NT2/D1 (cell line): ENCODE data around the gene ADAMTS18.
"Not testable (repeated sequence)": the region's sequence is repeated elsewhere in the genome, so short reads cannot be mapped to it uniquely, and the experiment has no call there.

Source experiments
- DNase-seq: peaks from one replicate; pipeline ENCODE4 v3.0.0-alpha.2; 2011; ENCODE audit warnings: low read depth, low spot score
- H3K27me3 ChIP-seq: 2 replicates; pipeline ENCODE4 v1.6.0; 2011; ENCODE audit warnings: mild to moderate bottlenecking; ENCODE audit not compliant: insufficient read length, insufficient read depth
- H3K36me3 ChIP-seq: 2 replicates; pipeline ENCODE4 v1.6.1; 2011; ENCODE audit warnings: mild to moderate bottlenecking, low read length, mixed read lengths; ENCODE audit not compliant: insufficient read depth, insufficient read length
- H3K4me1 ChIP-seq: 2 replicates; pipeline ENCODE4 v1.5.1; 2011; ENCODE audit not compliant: insufficient read depth, insufficient read length
- H3K4me3 ChIP-seq: 2 replicates; pipeline ENCODE4 v1.5.1; 2011; ENCODE audit warnings: low read depth; ENCODE audit not compliant: insufficient read length
- H3K9ac ChIP-seq: 2 replicates; pipeline ENCODE4 v1.6.0; 2011; ENCODE audit warnings: low read depth; ENCODE audit not compliant: insufficient read length
- H3K9me3 ChIP-seq: 2 replicates; pipeline ENCODE4 v1.5.1; 2011; ENCODE audit warnings: mild to moderate bottlenecking, low read length; ENCODE audit not compliant: insufficient read depth
- SUZ12 ChIP-seq: IDR thresholded peaks from 2 replicates; pipeline ENCODE4 v1.6.1; 2011; ENCODE audit not compliant: insufficient read length, insufficient read depth; ENCODE audit errors: extremely low read depth
- YY1 ChIP-seq: IDR thresholded peaks from 2 replicates; pipeline ENCODE4 v1.6.1; 2011; ENCODE audit not compliant: insufficient read length, insufficient read depth
- ZNF274 ChIP-seq: IDR thresholded peaks from 2 replicates; pipeline ENCODE4 v1.6.1; 2011; ENCODE audit warnings: mild to moderate bottlenecking, low read depth, low read length

ADAMTS18 gene

GRCh38 chr16:77262971-77263370 is 171.9 kb downstream of the ADAMTS18 start:
- Histone ChIP-seq H3K4me1 (no peaks in the 10 kb centered on the region), H3K27me3 (no peaks in the 10 kb centered on the region), H3K9me3 (peaks cover 4% of the 10 kb centered on the region; the same call in 1 of the 2 replicates), H3K4me3 (no peak overlapping the region), H3K9ac (no peak overlapping the region), H3K36me3 (no peaks in the 10 kb centered on the region)
- TF ChIP-seq SUZ12 = no peak
- no peak for TF ChIP-seq ZNF274
- TF ChIP-seq YY1 = no peak
- no peak for DNase-seq

- DNase-seq = no peak
- no peak overlapping the region for H3K4me3 ChIP-seq
- no peaks in the 10 kb centered on the region for H3K4me1 ChIP-seq
- H3K9me3 ChIP-seq = no peaks in the 10 kb centered on the region
- no peaks in the 10 kb centered on the region for H3K36me3 ChIP-seq
- TF ChIP-seq YY1 (no peak), ZNF274 (no peak), SUZ12 (no peak)
- H3K27me3 ChIP-seq = no peaks in the 10 kb centered on the region
- H3K9ac ChIP-seq = no peak overlapping the region
Measured at GRCh38 chr16:77250400-77250799, 184.4 kb downstream of the ADAMTS18 start.

- H3K9ac ChIP-seq = no peak overlapping the region
- no peaks in the 10 kb centered on the region for H3K27me3 ChIP-seq
- no peak for DNase-seq
- TF ChIP-seq YY1 (no peak), SUZ12 (no peak), ZNF274 (no peak)
- no peaks in the 10 kb centered on the region for H3K4me1 ChIP-seq
- no peaks in the 10 kb centered on the region for H3K9me3 ChIP-seq
- no peak overlapping the region for H3K4me3 ChIP-seq
- H3K36me3 ChIP-seq = no peaks in the 10 kb centered on the region
Measured at GRCh38 chr16:77246150-77246549, 188.7 kb downstream of the ADAMTS18 start.

GRCh38 chr16:77242471-77242870 is 192.4 kb downstream of the ADAMTS18 start:
- not testable (repeated sequence) for H3K9me3 ChIP-seq, H3K4me3 ChIP-seq, H3K36me3 ChIP-seq, H3K27me3 ChIP-seq, DNase-seq, H3K9ac ChIP-seq, H3K4me1 ChIP-seq

GRCh38 chr16:77238593-77238992 is 196.2 kb downstream of the ADAMTS18 start:
- no peak for TF ChIP-seq YY1
- no peak for TF ChIP-seq ZNF274
- TF ChIP-seq SUZ12 = no peak
- no peaks in the 10 kb centered on the region for H3K9me3 ChIP-seq

GRCh38 chr16:77236063-77236511 is 198.7 kb downstream of the ADAMTS18 start:
- DNase-seq = peak; percentile 87
- H3K4me3 ChIP-seq = no peak overlapping the region
- TF ChIP-seq ZNF274 (no peak), YY1 (no peak), SUZ12 (no peak)

More at GRCh38 chr16:77238593-77238992, 196.2 kb downstream of the ADAMTS18 start:
- Histone ChIP-seq H3K4me3 (no peak overlapping the region), H3K9ac (no peak overlapping the region), H3K36me3 (no peaks in the 10 kb centered on the region), H3K27me3 (no peaks in the 10 kb centered on the region), H3K4me1 (no peaks in the 10 kb centered on the region)
- DNase-seq = no peak

GRCh38 chr16:77234611-77235010 is 200.2 kb downstream of the ADAMTS18 start:
- Histone ChIP-seq H3K36me3 (no peaks in the 10 kb centered on the region), H3K9ac (no peak overlapping the region), H3K27me3 (no peaks in the 10 kb centered on the region), H3K9me3 (no peaks in the 10 kb centered on the region), H3K4me3 (no peak overlapping the region), H3K4me1 (no peaks in the 10 kb centered on the region)
- TF ChIP-seq SUZ12 (no peak), ZNF274 (no peak), YY1 (no peak)
- DNase-seq = no peak

More at GRCh38 chr16:77236063-77236511, 198.7 kb downstream of the ADAMTS18 start:
- no peaks in the 10 kb centered on the region for H3K4me1 ChIP-seq
- H3K9ac ChIP-seq = no peak overlapping the region
- H3K9me3 ChIP-seq = no peaks in the 10 kb centered on the region
- no peaks in the 10 kb centered on the region for H3K27me3 ChIP-seq
- no peaks in the 10 kb centered on the region for H3K36me3 ChIP-seq

- no peaks in the 10 kb centered on the region for H3K36me3 ChIP-seq
- H3K4me1 ChIP-seq = no peaks in the 10 kb centered on the region
- no peak for DNase-seq
- no peaks in the 10 kb centered on the region for H3K9me3 ChIP-seq
- H3K9ac ChIP-seq = no peak overlapping the region
- H3K4me3 ChIP-seq = no peak overlapping the region
- TF ChIP-seq ZNF274 (no peak), SUZ12 (no peak), YY1 (no peak)
- H3K27me3 ChIP-seq = no peaks in the 10 kb centered on the region
Measured at GRCh38 chr16:77233799-77234519, 200.9 kb downstream of the ADAMTS18 start.
